NCI-H187 treated with DMSO at 0.1 percent for 48 hours (cell line): ENCODE measurements around the gene BPIFB6.

Experiments
- DNase-seq: peaks from one replicate; lab custom pipeline; 2025; lab: John Stamatoyannopoulos, UW

The BPIFB6 gene

GRCh38 chr20:33031531-33031930 is at the start of gene BPIFB6:
BPIFB6 (plus strand) TSS chr20:33031648; CDS start chr20:33031648, 0 bp downstream.
- DNase-seq: no peak

GRCh38 chr20:32982617-32983458 is 48.6 kb upstream of the BPIFB6 start:
- DNase-seq: no peak

- DNase-seq: no peak
Observed at GRCh38 chr20:32983459-32984112, 47.9 kb upstream of the BPIFB6 start.

GRCh38 chr20:32984196-32984595 is 47.3 kb upstream of the BPIFB6 start:
- DNase-seq: no peak

GRCh38 chr20:32984631-32985354 is 46.7 kb upstream of the BPIFB6 start:
- DNase-seq: no peak

- DNase-seq: no peak
Observed at GRCh38 chr20:32985596-32985995, 45.9 kb upstream of the BPIFB6 start.

- DNase-seq: no peak
Observed at GRCh38 chr20:32986331-32986966, 45.0 kb upstream of the BPIFB6 start.

GRCh38 chr20:32987044-32987825 is 44.2 kb upstream of the BPIFB6 start:
- no peak for DNase-seq

- no peak for DNase-seq
Observed at GRCh38 chr20:32988008-32988407, 43.4 kb upstream of the BPIFB6 start.

GRCh38 chr20:32989507-32990283 is 41.8 kb upstream of the BPIFB6 start:
- DNase-seq: no peak

GRCh38 chr20:32990426-32990825 is 41.0 kb upstream of the BPIFB6 start:
- DNase-seq: no peak

GRCh38 chr20:32991383-32991782 is 40.1 kb upstream of the BPIFB6 start:
- DNase-seq: no peak

- DNase-seq: no peak
Observed at GRCh38 chr20:32991792-32992641, 39.4 kb upstream of the BPIFB6 start.

- DNase-seq: no peak
Observed at GRCh38 chr20:32993496-32994050, 37.9 kb upstream of the BPIFB6 start.

- no peak for DNase-seq
Observed at GRCh38 chr20:32995802-32996201, 35.6 kb upstream of the BPIFB6 start.

GRCh38 chr20:32997431-32997830 is 34.0 kb upstream of the BPIFB6 start:
- no peak for DNase-seq

- DNase-seq: no peak
Observed at GRCh38 chr20:32999603-33000250, 31.7 kb upstream of the BPIFB6 start.

GRCh38 chr20:33000802-33001466 is 30.5 kb upstream of the BPIFB6 start:
- no peak for DNase-seq
